ENCODE data around the gene KDM2A. TPM values are rescaled to one million over a fixed set of nuclear protein-coding genes. Genes with fewer than 3 reads are reported as not detected.
"Not testable (repeated sequence)": the region's sequence is repeated elsewhere in the genome, so short reads cannot be mapped to it uniquely, and the experiment has no call there.

Gene KDM2A
- total RNA-seq, 1 experiment from 2014 or later = 50.4 TPM

GRCh38 chr11:67167719-67168118 is 48.7 kb downstream of the KDM2A start:
- Histone ChIP-seq H3K4me3 (replicated peaks in 1 of 2; ENCODE audit: low read depth in 1 of 2, low read length in 2 of 2) (no peak overlapping the region), H3K4me2 (ENCODE audit: low read length) (no peak overlapping the region), H3K27me3 (ENCODE audit: insufficient read depth, low read length) (no peaks in the 10 kb centered on the region), H4K20me1 (ENCODE audit: insufficient read depth) (no peaks in the 10 kb centered on the region), H3K79me2 (ENCODE audit: insufficient read depth, low read length) (peaks cover 76% of the 10 kb centered on the region), H2AFZ (ENCODE audit: low read depth, low read length, poor library complexity, severe bottlenecking) (no peak overlapping the region), H3K27ac (ENCODE audit: low read depth, low read length) (no peak overlapping the region), H3K4me1 (ENCODE audit: control insufficient read depth in 1 of 2, insufficient read depth in 2 of 2, low read length in 2 of 2) (peaks cover 8 to 22% of the 10 kb centered on the region in 2 experiments), H3K9me2 (ENCODE audit: insufficient read depth) (no peaks in the 10 kb centered on the region), H3K36me3 (ENCODE audit: control insufficient read depth in 1 of 2, insufficient read depth in 2 of 2, low read length in 2 of 2) (no peaks in the 10 kb centered on the region), H3K9ac (ENCODE audit: low read length) (no peak overlapping the region), H3K9me3 (ENCODE audit: control insufficient read depth in 1 of 2, insufficient read depth in 1 of 2, low read depth in 1 of 2, low read length in 2 of 2) (no peaks in the 10 kb centered on the region)
- no peak for DNase-seq (ENCODE audit: low read depth, low spot score)
- intact Hi-C loops (cut with micrococcal nuclease) = loop anchor here (1.0 kb wide), 1 partner anchor 86 kb away; no protein-coding TSS in a partner anchor
- ChIA-PET CTCF (interaction anchor here (0.8 to 1.6 kb wide), 8 partner anchors 10 to 184 kb away, joined by 3 to 6 read pairs (median 4); no protein-coding TSS in a partner anchor), RAD21 (ENCODE audit: low non-redundant PET in 1 of 2, low total read pairs in 2 of 2, uncharacterized antibody in 2 of 2, unreplicated experiment in 2 of 2) (no interaction called here), POLR2A (no interaction called here)
- no peak for ATAC-seq
- TF ChIP-seq SP1 (IDR thresholded peaks at IDR 0.05; ENCODE audit: low read depth) (no peak), EZH2 (IDR thresholded peaks at IDR 0.05) (no peak), ATF3 (IDR thresholded peaks at IDR 0.05) (no peak), POLR2AphosphoS5 (IDR thresholded peaks at IDR 0.05; ENCODE audit: low read depth, low read length) (no peak), FOSL1 (IDR thresholded peaks at IDR 0.05; ENCODE audit: low read depth) (no peak), ZFX (IDR thresholded peaks at IDR 0.05) (no peak)
- BruUV-seq (replicated peaks) = no TSS peak

- RAD21 ChIA-PET (ENCODE audit: low non-redundant PET in 1 of 2, low total read pairs in 2 of 2, uncharacterized antibody in 2 of 2, unreplicated experiment in 2 of 2); H3K4me3 ChIP-seq (replicated peaks in 1 of 2; ENCODE audit: low read depth in 1 of 2, low read length in 2 of 2); H3K36me3 ChIP-seq (ENCODE audit: control insufficient read depth in 1 of 2, insufficient read depth in 2 of 2, low read length in 2 of 2); H3K9me2 ChIP-seq (ENCODE audit: insufficient read depth); H3K9ac ChIP-seq (ENCODE audit: low read length); H3K4me2 ChIP-seq (ENCODE audit: low read length); H2AFZ ChIP-seq (ENCODE audit: low read depth, low read length, poor library complexity, severe bottlenecking); H4K20me1 ChIP-seq (ENCODE audit: insufficient read depth); H3K9me3 ChIP-seq (ENCODE audit: control insufficient read depth in 1 of 2, insufficient read depth in 1 of 2, low read depth in 1 of 2, low read length in 2 of 2); DNase-seq (ENCODE audit: low read depth, low spot score); H3K27me3 ChIP-seq (ENCODE audit: insufficient read depth, low read length); BruUV-seq (replicated peaks); ATAC-seq; H3K27ac ChIP-seq (ENCODE audit: low read depth, low read length): not testable (repeated sequence)
- intact Hi-C loops (cut with micrococcal nuclease) = loop anchor here (1.0 kb wide), 1 partner anchor 88 kb away; no protein-coding TSS in a partner anchor
- POLR2A ChIA-PET = interaction anchor here (0.7 kb wide), 1 partner anchor 50 kb away, joined by 5 read pairs; the partner anchor contains the start of gene KDM2A
- peaks cover 76% of the 10 kb centered on the region for H3K79me2 ChIP-seq (ENCODE audit: insufficient read depth, low read length)
- CTCF ChIA-PET = interaction anchor here (1.5 kb wide), 1 partner anchor 17 kb away, joined by 4 read pairs; no protein-coding TSS in a partner anchor
- H3K4me1 ChIP-seq (ENCODE audit: control insufficient read depth in 1 of 2, insufficient read depth in 2 of 2, low read length in 2 of 2) = peaks cover 8 to 22% of the 10 kb centered on the region in 2 experiments
These were observed 49.8 kb downstream of the KDM2A start for GRCh38 chr11:67168911-67169310.

All from HCT116 (cell line).